Stimulated activated effector memory CD8-positive, alpha-beta T cell treated with anti-CD3 and anti-CD28 coated beads, Interleukin-12 subunit alpha, Interleukin-12 subunit beta, amount 100 ng/mL, for 72 hours (primary cell): ENCODE results near the gene MPPED2.

Experiments
- ATAC-seq: fragments of 150-1000 bp; cut with Tn5 transposase; 2 replicates; pipeline ENCODE4 v1.10.0; 2021
- DNase-seq, 2 donors: peaks; one replicate each; pipeline ENCODE4 v3.0.0; 2021 to 2022; ENCODE audit warnings: low spot score in 2 of 2
- H3K27ac Mint-ChIP-seq: one replicate; pipeline ENCODE4 v1.8.0; 2022; ENCODE audit warnings: mild to moderate bottlenecking, mixed read lengths
- H3K36me3 Mint-ChIP-seq: one replicate; pipeline ENCODE4 v1.8.0; 2022; ENCODE audit warnings: mild to moderate bottlenecking, mixed read lengths
- H3K4me1 Mint-ChIP-seq: one replicate; pipeline ENCODE4 v1.8.0; 2022; ENCODE audit warnings: mixed read lengths
- H3K4me3 Mint-ChIP-seq: one replicate; pipeline ENCODE4 v1.8.0; 2022; ENCODE audit warnings: mild to moderate bottlenecking, mixed read lengths
- H3K9me3 Mint-ChIP-seq: one replicate; pipeline ENCODE4 v1.8.0; 2022; ENCODE audit warnings: mixed read lengths

Gene MPPED2

GRCh38 chr11:30522536-30523243, 63.5 kb downstream of the MPPED2 start:
- H3K36me3 Mint-ChIP-seq = no peaks in the 10 kb centered on the region
- DNase-seq = no peak
- no peaks in the 10 kb centered on the region for H3K4me1 Mint-ChIP-seq
- no peaks in the 10 kb centered on the region for H3K9me3 Mint-ChIP-seq
- no peak for ATAC-seq
- no peak overlapping the region for H3K27ac Mint-ChIP-seq
- no peak overlapping the region for H3K4me3 Mint-ChIP-seq

GRCh38 chr11:30521297-30522071, 64.7 kb downstream of the MPPED2 start:
- no peaks in the 10 kb centered on the region for H3K4me1 Mint-ChIP-seq
- H3K27ac Mint-ChIP-seq = no peak overlapping the region
- DNase-seq (no peak), ATAC-seq (no peak)
- H3K9me3 Mint-ChIP-seq = no peaks in the 10 kb centered on the region
- no peak overlapping the region for H3K4me3 Mint-ChIP-seq
- no peaks in the 10 kb centered on the region for H3K36me3 Mint-ChIP-seq

- H3K4me1 Mint-ChIP-seq = no peaks in the 10 kb centered on the region
- H3K36me3 Mint-ChIP-seq = no peaks in the 10 kb centered on the region
- ATAC-seq (no peak), DNase-seq (no peak)
- no peak overlapping the region for H3K4me3 Mint-ChIP-seq
- no peak overlapping the region for H3K27ac Mint-ChIP-seq
- H3K9me3 Mint-ChIP-seq = no peaks in the 10 kb centered on the region
Measured at GRCh38 chr11:30513087-30513486, 73.1 kb downstream of the MPPED2 start.

- ATAC-seq = no peak
- Mint-ChIP-seq H3K36me3 (no peaks in the 10 kb centered on the region), H3K4me1 (no peaks in the 10 kb centered on the region), H3K27ac (no peak overlapping the region), H3K9me3 (no peaks in the 10 kb centered on the region), H3K4me3 (no peak overlapping the region)
- no peak for DNase-seq
Measured at GRCh38 chr11:30511408-30511807, 74.7 kb downstream of the MPPED2 start.

GRCh38 chr11:30510750-30511149, 75.4 kb downstream of the MPPED2 start:
- H3K27ac Mint-ChIP-seq = no peak overlapping the region
- no peak for ATAC-seq
- no peaks in the 10 kb centered on the region for H3K36me3 Mint-ChIP-seq
- no peak overlapping the region for H3K4me3 Mint-ChIP-seq
- H3K9me3 Mint-ChIP-seq = no peaks in the 10 kb centered on the region
- no peaks in the 10 kb centered on the region for H3K4me1 Mint-ChIP-seq
- no peak for DNase-seq

GRCh38 chr11:30509364-30509763, 76.8 kb downstream of the MPPED2 start:
- H3K9me3 Mint-ChIP-seq = no peaks in the 10 kb centered on the region
- H3K4me1 Mint-ChIP-seq = no peaks in the 10 kb centered on the region
- DNase-seq = no peak
- ATAC-seq = no peak
- H3K27ac Mint-ChIP-seq = no peak overlapping the region
- no peaks in the 10 kb centered on the region for H3K36me3 Mint-ChIP-seq
- no peak overlapping the region for H3K4me3 Mint-ChIP-seq

GRCh38 chr11:30508594-30508993, 77.6 kb downstream of the MPPED2 start:
- Mint-ChIP-seq H3K9me3 (no peaks in the 10 kb centered on the region), H3K4me3 (no peak overlapping the region), H3K27ac (no peak overlapping the region), H3K4me1 (no peaks in the 10 kb centered on the region), H3K36me3 (no peaks in the 10 kb centered on the region)
- DNase-seq = no peak
- ATAC-seq = no peak

GRCh38 chr11:30505603-30506002, 80.5 kb downstream of the MPPED2 start:
- no peaks in the 10 kb centered on the region for H3K36me3 Mint-ChIP-seq
- H3K27ac Mint-ChIP-seq = no peak overlapping the region
- DNase-seq (no peak), ATAC-seq (no peak)
- no peak overlapping the region for H3K4me3 Mint-ChIP-seq
- H3K9me3 Mint-ChIP-seq = no peaks in the 10 kb centered on the region
- no peaks in the 10 kb centered on the region for H3K4me1 Mint-ChIP-seq

- H3K9me3 Mint-ChIP-seq = no peaks in the 10 kb centered on the region
- DNase-seq = no peak
- H3K4me1 Mint-ChIP-seq = no peaks in the 10 kb centered on the region
- no peaks in the 10 kb centered on the region for H3K36me3 Mint-ChIP-seq
- H3K4me3 Mint-ChIP-seq = no peak overlapping the region
- H3K27ac Mint-ChIP-seq = no peak overlapping the region
- ATAC-seq = no peak
Measured at GRCh38 chr11:30504468-30504867, 81.7 kb downstream of the MPPED2 start.

GRCh38 chr11:30503156-30503555, 83.0 kb downstream of the MPPED2 start:
- ATAC-seq = no peak
- Mint-ChIP-seq H3K27ac (no peak overlapping the region), H3K36me3 (no peaks in the 10 kb centered on the region), H3K9me3 (no peaks in the 10 kb centered on the region), H3K4me3 (no peak overlapping the region), H3K4me1 (no peaks in the 10 kb centered on the region)
- no peak for DNase-seq

GRCh38 chr11:30502305-30502704, 83.8 kb downstream of the MPPED2 start:
- no peaks in the 10 kb centered on the region for H3K9me3 Mint-ChIP-seq
- H3K4me1 Mint-ChIP-seq = no peaks in the 10 kb centered on the region
- no peak overlapping the region for H3K4me3 Mint-ChIP-seq
- H3K27ac Mint-ChIP-seq = no peak overlapping the region
- DNase-seq (no peak), ATAC-seq (no peak)
- H3K36me3 Mint-ChIP-seq = no peaks in the 10 kb centered on the region

- ATAC-seq = no peak
- Mint-ChIP-seq H3K4me3 (no peak overlapping the region), H3K9me3 (no peaks in the 10 kb centered on the region), H3K36me3 (no peaks in the 10 kb centered on the region), H3K4me1 (no peaks in the 10 kb centered on the region), H3K27ac (no peak overlapping the region)
- no peak for DNase-seq
Measured at GRCh38 chr11:30501744-30502143, 84.4 kb downstream of the MPPED2 start.

- no peaks in the 10 kb centered on the region for H3K36me3 Mint-ChIP-seq
- no peak overlapping the region for H3K27ac Mint-ChIP-seq
- ATAC-seq = no peak
Measured at GRCh38 chr11:30499940-30500339, 86.2 kb downstream of the MPPED2 start.

GRCh38 chr11:30497600-30497999, 88.6 kb downstream of the MPPED2 start:
- ATAC-seq = no peak
- DNase-seq = no peak
- no peaks in the 10 kb centered on the region for H3K4me1 Mint-ChIP-seq
- H3K9me3 Mint-ChIP-seq = no peaks in the 10 kb centered on the region
- no peak overlapping the region for H3K27ac Mint-ChIP-seq
- no peaks in the 10 kb centered on the region for H3K36me3 Mint-ChIP-seq
- H3K4me3 Mint-ChIP-seq = no peak overlapping the region

More at GRCh38 chr11:30499940-30500339, 86.2 kb downstream of the MPPED2 start:
- DNase-seq = no peak
- Mint-ChIP-seq H3K9me3 (no peaks in the 10 kb centered on the region), H3K4me1 (no peaks in the 10 kb centered on the region), H3K4me3 (no peak overlapping the region)

GRCh38 chr11:30496935-30497334, 89.2 kb downstream of the MPPED2 start:
- Mint-ChIP-seq H3K4me3 (no peak overlapping the region), H3K9me3 (no peaks in the 10 kb centered on the region), H3K27ac (no peak overlapping the region), H3K4me1 (no peaks in the 10 kb centered on the region), H3K36me3 (no peaks in the 10 kb centered on the region)
- no peak for DNase-seq
- no peak for ATAC-seq

GRCh38 chr11:30495437-30495836, 90.7 kb downstream of the MPPED2 start:
- DNase-seq (no peak), ATAC-seq (no peak)
- no peak overlapping the region for H3K27ac Mint-ChIP-seq
- H3K4me1 Mint-ChIP-seq = no peaks in the 10 kb centered on the region
- no peak overlapping the region for H3K4me3 Mint-ChIP-seq
- no peaks in the 10 kb centered on the region for H3K36me3 Mint-ChIP-seq
- H3K9me3 Mint-ChIP-seq = no peaks in the 10 kb centered on the region
